HUES48 (cell line): ENCODE data around the gene ENKUR.

Source experiments
- H3K27ac ChIP-seq: one replicate; pipeline ENCODE4 v1.7.0; 2013; ENCODE audit warnings: low read depth, low read length, inconsistent platforms
- H3K27me3 ChIP-seq: 2 replicates; pipeline ENCODE4 v1.6.1; 2013; ENCODE audit warnings: mild to moderate bottlenecking, low read length; ENCODE audit not compliant: control insufficient read depth, insufficient read depth
- H3K36me3 ChIP-seq: 2 replicates; pipeline ENCODE4 v1.6.1; 2013; ENCODE audit warnings: low read length; ENCODE audit not compliant: control insufficient read depth, insufficient read depth
- H3K4me1 ChIP-seq: 2 replicates; pipeline ENCODE4 v1.6.1; 2013; ENCODE audit warnings: mild to moderate bottlenecking, low read length; ENCODE audit not compliant: control insufficient read depth, insufficient read depth
- H3K4me3 ChIP-seq: 2 replicates; pipeline ENCODE4 v1.5.1; 2013; ENCODE audit warnings: mild to moderate bottlenecking, low read depth, low read length
- H3K9ac ChIP-seq: 2 replicates; pipeline ENCODE4 v1.6.1; 2013; ENCODE audit warnings: mild to moderate bottlenecking, low read depth, low read length, moderate library complexity
- H3K9me3 ChIP-seq: 2 replicates; pipeline ENCODE4 v1.6.1; 2013; ENCODE audit warnings: low read length; ENCODE audit not compliant: control insufficient read depth, insufficient read depth

The ENKUR gene

DNA sequence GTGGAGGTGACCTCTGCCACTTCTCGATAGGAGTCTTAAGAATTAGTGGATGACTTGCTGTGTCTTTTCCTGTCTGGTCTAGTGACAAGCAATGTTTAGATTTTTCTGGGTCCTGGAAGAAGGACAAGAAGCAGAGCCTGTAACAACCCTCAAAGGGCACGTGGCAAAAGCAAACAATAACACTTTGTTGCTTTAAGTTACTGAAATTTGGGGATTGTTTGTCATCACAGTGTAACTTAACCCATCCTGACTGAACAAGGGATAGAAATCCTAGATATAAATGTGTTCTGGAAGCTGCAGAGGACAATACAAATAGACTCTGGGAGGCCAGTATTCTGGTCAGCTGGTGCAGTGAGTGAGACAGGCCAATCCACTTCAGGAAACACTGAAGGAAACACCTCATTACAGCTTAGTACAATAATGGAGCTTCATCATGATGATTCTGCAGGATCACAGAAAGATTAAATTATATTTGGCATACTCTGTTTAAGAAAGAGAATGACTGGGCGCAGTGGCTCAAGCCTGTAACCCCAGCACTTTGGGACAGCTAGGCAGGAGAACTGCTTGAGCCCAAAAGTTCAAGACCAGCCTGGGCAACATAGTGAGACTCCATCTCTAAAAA lies 23.3 kb downstream of the ENKUR start:
- Histone ChIP-seq H3K27me3 (no peaks in the 10 kb centered on the region), H3K4me3 (no peak overlapping the region), H3K36me3 (no peaks in the 10 kb centered on the region), H3K9me3 (no peaks in the 10 kb centered on the region), H3K4me1 (no peaks in the 10 kb centered on the region), H3K9ac (no peak overlapping the region), H3K27ac (no peak overlapping the region)

DNA sequence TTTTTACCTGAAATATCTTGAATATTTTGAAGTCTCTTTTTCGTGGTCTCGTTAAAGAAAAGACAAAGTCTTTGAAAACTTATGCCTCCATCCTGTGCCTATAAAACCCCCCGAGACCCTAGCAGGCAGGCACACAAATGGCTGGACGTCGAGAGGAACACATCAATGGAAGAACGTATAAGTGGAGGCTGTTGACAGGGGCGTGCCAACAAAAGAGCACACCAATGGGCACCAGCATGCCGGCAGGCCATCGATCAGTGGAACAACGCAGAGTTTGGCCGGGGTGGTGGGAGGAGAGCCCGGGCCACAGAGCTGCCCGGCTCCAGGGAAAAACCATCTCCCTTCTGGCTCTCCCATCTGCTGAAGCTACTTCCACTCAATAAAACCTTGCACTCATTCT lies 24.7 kb downstream of the ENKUR start:
- H3K9ac ChIP-seq: no peak overlapping the region
- no peaks in the 10 kb centered on the region for H3K9me3 ChIP-seq
- H3K27ac ChIP-seq: no peak overlapping the region
- no peak overlapping the region for H3K4me3 ChIP-seq
- H3K4me1 ChIP-seq: no peaks in the 10 kb centered on the region
- H3K36me3 ChIP-seq: no peaks in the 10 kb centered on the region
- no peaks in the 10 kb centered on the region for H3K27me3 ChIP-seq

DNA sequence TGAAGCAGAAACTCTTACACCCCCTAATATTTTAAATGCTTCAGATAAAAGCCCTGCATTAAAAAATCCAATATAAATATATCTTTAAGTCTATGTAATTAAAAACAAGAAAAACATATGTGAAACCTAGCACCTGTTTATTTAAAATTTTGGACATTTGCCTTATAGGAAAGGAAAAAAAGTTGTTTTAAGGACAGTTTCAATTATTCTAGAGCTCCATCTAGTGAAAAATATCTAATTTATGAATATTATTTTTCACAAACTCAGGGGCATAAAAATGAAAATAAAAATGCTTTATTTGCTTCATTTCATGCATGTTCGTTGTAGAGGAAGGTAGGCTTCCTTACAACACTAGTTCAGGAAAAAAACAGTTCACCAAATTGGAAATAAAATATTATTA lies 26.1 kb downstream of the ENKUR start:
- Histone ChIP-seq H3K4me1 (no peaks in the 10 kb centered on the region), H3K9me3 (no peaks in the 10 kb centered on the region), H3K9ac (no peak overlapping the region), H3K27ac (no peak overlapping the region), H3K4me3 (no peak overlapping the region), H3K27me3 (no peaks in the 10 kb centered on the region), H3K36me3 (no peaks in the 10 kb centered on the region)

DNA sequence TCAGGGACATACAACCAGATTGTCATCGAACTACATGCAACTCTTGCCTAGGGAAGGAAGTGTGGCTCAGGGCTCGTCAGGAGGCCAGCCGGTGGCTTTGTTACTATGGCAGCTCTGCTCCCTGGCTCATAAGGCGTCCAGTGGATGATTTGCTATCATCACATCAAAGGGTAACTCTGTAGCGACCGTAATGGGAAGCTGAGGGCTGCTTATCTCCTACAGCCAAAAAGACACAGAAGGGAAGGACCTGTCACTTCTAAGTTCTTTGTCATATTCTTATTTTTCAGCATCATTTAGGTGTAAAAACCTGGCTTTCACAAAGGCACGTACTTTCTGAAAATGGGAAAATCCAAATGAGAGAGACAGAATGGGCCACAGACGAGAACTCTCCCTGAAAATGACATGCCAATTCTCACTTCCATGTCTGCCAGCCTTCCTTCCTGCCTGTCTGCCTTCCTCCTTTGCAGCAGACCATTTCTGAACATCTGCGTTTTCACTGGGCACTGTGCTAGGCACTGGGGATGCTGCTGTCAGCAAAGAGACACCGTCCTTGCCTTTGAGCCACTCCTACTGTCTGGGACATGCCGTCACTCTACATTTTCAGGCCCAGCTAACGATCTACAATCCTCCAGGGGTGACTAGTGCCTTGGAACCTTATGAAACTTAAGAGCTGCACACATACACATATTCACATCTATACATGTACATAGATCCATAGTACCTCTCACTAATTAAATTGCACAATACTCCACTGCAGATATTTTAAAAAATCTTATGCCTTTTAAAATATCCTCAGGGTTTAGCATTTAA lies 26.9 kb downstream of the ENKUR start:
- no peaks in the 10 kb centered on the region for H3K36me3 ChIP-seq
- H3K4me3 ChIP-seq: no peak overlapping the region
- H3K9me3 ChIP-seq: no peaks in the 10 kb centered on the region
- no peaks in the 10 kb centered on the region for H3K4me1 ChIP-seq
- H3K27ac ChIP-seq: no peak overlapping the region
- H3K27me3 ChIP-seq: no peaks in the 10 kb centered on the region
- H3K9ac ChIP-seq: no peak overlapping the region

DNA sequence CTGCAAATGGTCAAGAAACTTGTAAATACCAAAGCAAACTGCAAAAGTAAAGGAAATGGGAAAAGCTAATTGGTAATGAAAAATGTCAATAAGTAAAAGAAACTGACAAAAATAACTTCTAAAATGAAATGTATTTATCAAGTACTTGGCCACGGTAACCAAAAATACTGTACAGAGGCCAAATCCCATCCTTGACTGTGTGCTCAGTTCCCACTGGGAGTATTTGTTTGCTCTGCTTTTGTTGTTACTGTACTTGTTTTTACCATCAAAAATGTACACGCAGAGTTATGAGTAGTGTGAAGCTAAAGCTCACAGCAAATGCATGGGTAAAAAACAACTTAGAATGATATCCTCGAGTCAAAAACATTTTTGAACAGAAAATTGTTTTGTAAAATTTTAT lies 31.1 kb downstream of the ENKUR start:
- no peaks in the 10 kb centered on the region for H3K27me3 ChIP-seq
- H3K27ac ChIP-seq: no peak overlapping the region
- no peaks in the 10 kb centered on the region for H3K36me3 ChIP-seq
- no peaks in the 10 kb centered on the region for H3K9me3 ChIP-seq
- H3K4me1 ChIP-seq: no peaks in the 10 kb centered on the region
- no peak overlapping the region for H3K9ac ChIP-seq
- no peak overlapping the region for H3K4me3 ChIP-seq

DNA sequence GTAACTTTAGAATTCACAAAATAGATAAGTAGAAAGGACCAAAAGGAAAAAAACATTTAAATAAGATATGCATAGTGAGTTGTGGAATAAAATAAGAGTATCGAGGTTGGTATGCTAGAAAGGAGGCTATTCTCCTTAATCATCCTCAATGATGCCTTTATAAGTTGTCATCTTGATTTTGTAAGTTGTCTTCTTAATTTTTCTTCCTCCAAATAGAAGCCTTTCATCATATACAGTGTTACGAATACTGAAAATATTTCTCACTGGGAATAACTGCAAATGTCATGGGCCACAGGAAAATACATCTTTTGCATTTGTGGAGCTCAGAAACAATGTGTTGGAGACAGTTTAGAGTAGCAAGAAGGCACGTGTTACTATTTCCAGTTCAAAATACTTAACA lies 32.0 kb downstream of the ENKUR start:
- Histone ChIP-seq H3K9ac (no peak overlapping the region), H3K27ac (no peak overlapping the region), H3K9me3 (no peaks in the 10 kb centered on the region)

DNA sequence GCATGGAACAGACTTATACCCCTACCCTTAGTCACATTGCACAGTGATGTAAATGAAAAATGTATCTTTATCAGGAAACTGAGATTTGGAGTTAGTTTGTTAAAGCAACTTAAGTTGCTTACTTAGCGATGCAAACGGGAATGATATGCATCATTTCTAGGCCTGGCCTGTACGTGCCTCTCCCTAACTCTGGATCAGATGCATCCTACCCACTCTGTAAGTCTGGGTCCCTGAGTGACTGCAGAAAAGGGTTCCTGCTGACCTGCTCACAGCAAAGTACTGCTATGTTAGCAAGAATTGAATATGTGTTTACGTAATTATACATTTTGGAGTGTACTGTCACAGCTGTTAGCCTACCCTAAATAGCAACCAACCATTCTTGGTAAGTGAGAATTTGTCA lies 32.8 kb downstream of the ENKUR start:
- Histone ChIP-seq H3K27ac (no peak overlapping the region), H3K4me3 (no peak overlapping the region), H3K36me3 (no peaks in the 10 kb centered on the region), H3K9ac (no peak overlapping the region), H3K27me3 (no peaks in the 10 kb centered on the region), H3K4me1 (no peaks in the 10 kb centered on the region), H3K9me3 (no peaks in the 10 kb centered on the region)

More for the DNA sequence above, 32.0 kb downstream of the ENKUR start:
- Histone ChIP-seq H3K4me3 (no peak overlapping the region), H3K27me3 (no peaks in the 10 kb centered on the region), H3K36me3 (no peaks in the 10 kb centered on the region), H3K4me1 (no peaks in the 10 kb centered on the region)

GRCh38 chr10:24982319-24983112 lies 33.4 kb downstream of the ENKUR start:
- no peak overlapping the region for H3K9ac ChIP-seq
- no peak overlapping the region for H3K27ac ChIP-seq
- H3K9me3 ChIP-seq: no peaks in the 10 kb centered on the region
- no peaks in the 10 kb centered on the region for H3K27me3 ChIP-seq
- H3K36me3 ChIP-seq: no peaks in the 10 kb centered on the region
- no peaks in the 10 kb centered on the region for H3K4me1 ChIP-seq
- no peak overlapping the region for H3K4me3 ChIP-seq

- H3K27ac ChIP-seq: no peak overlapping the region
- H3K9me3 ChIP-seq: no peaks in the 10 kb centered on the region
- no peaks in the 10 kb centered on the region for H3K36me3 ChIP-seq
- H3K4me1 ChIP-seq: no peaks in the 10 kb centered on the region
- H3K4me3 ChIP-seq: no peak overlapping the region
- H3K27me3 ChIP-seq: no peaks in the 10 kb centered on the region
- H3K9ac ChIP-seq: no peak overlapping the region
Measured at GRCh38 chr10:24981161-24981710, 34.7 kb downstream of the ENKUR start.

DNA sequence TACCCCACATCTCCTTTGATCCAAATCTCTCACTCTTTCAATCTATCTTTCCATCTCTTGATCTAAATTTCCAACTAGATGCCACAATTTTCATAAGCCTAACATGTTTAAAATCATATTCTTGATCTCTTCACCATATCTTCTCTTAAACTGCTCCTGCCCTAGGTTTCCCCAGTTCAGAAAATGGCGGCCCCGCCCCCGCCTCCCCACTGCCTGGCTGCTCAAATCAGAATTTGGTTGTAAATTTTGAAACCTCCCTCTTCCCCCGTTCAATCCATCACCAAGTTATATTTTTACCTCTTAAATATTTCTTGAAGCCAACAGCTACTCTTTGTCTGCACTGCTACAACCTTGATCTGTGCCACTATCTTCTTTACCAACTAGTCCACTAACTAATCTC lies 36.3 kb downstream of the ENKUR start:
- Histone ChIP-seq H3K9ac (no peak overlapping the region), H3K36me3 (no peaks in the 10 kb centered on the region), H3K27ac (no peak overlapping the region), H3K4me3 (no peak overlapping the region), H3K9me3 (no peaks in the 10 kb centered on the region), H3K27me3 (no peaks in the 10 kb centered on the region), H3K4me1 (no peaks in the 10 kb centered on the region)

- Histone ChIP-seq H3K4me1 (no peaks in the 10 kb centered on the region), H3K9ac (no peak overlapping the region), H3K27me3 (no peaks in the 10 kb centered on the region), H3K9me3 (no peaks in the 10 kb centered on the region), H3K36me3 (no peaks in the 10 kb centered on the region), H3K4me3 (no peak overlapping the region), H3K27ac (no peak overlapping the region)
Measured at GRCh38 chr10:24974976-24975375, 41.0 kb downstream of the ENKUR start.
